ENCODE data around the gene NBEAL2. TPM values are rescaled to one million over a fixed set of nuclear protein-coding genes. Genes with fewer than 3 reads are reported as not detected.

The NBEAL2 gene
- total and polyA plus RNA-seq, 8 donors = 59.3 to 148 (median 84.3) TPM

- intact Hi-C loops (cut with DNase I) = no loop called here
- TF ChIP-seq CTCF (IDR thresholded peaks at IDR 0.05) = no peak
- Histone ChIP-seq H3K9me3 (no peaks in the 10 kb centered on the region), H3K27me3 (no peaks in the 10 kb centered on the region), H3K4me3 (no peak overlapping the region), H3K36me3 (peaks cover 0 to 67% of the 10 kb centered on the region in 2 donors), H3K4me1 (peaks cover 16 to 34% of the 10 kb centered on the region in 2 donors), H3K27ac (peak overlapping the region in 1 of 2 donors; percentile 42)
- ATAC-seq (no peak), DNase-seq (no peak)
Measured at GRCh38 chr3:47016086-47016933, 36.8 kb downstream of the NBEAL2 start.

- Histone ChIP-seq H3K36me3 (peaks cover 0 to 67% of the 10 kb centered on the region in 2 donors), H3K27ac (peak overlapping the region; percentile 42 to 48), H3K9me3 (no peaks in the 10 kb centered on the region), H3K4me1 (peaks cover 16 to 34% of the 10 kb centered on the region in 2 donors), H3K27me3 (no peaks in the 10 kb centered on the region), H3K4me3 (no peak overlapping the region)
- intact Hi-C loops (cut with DNase I) = no loop called here
- DNase-seq = peak in 1 of 4 donors; percentile 35
- TF ChIP-seq CTCF (IDR thresholded peaks at IDR 0.05) = no peak
- peak; percentile 77 for ATAC-seq
Measured at GRCh38 chr3:47016934-47017435, 37.5 kb downstream of the NBEAL2 start.

GRCh38 chr3:47017504-47018268, 38.2 kb downstream of the NBEAL2 start:
- Histone ChIP-seq H3K4me1 (peaks cover 16 to 38% of the 10 kb centered on the region in 2 donors), H3K9me3 (no peaks in the 10 kb centered on the region), H3K4me3 (no peak overlapping the region), H3K27me3 (no peaks in the 10 kb centered on the region), H3K27ac (peak overlapping the region; percentile 42 to 48), H3K36me3 (peaks cover 0 to 61% of the 10 kb centered on the region in 2 donors)
- ATAC-seq = peak; percentile 60
- TF ChIP-seq CTCF (IDR thresholded peaks at IDR 0.05) = no peak
- peak in 1 of 4 donors; percentile 34 for DNase-seq
- intact Hi-C loops (cut with DNase I) = no loop called here

- H3K27me3 ChIP-seq = no peaks in the 10 kb centered on the region
- H3K27ac ChIP-seq = peak overlapping the region; percentile 42 to 48
- no peaks in the 10 kb centered on the region for H3K9me3 ChIP-seq
- DNase-seq (no peak), ATAC-seq (no peak)
- H3K4me1 ChIP-seq = peaks cover 16 to 38% of the 10 kb centered on the region in 2 donors
- H3K4me3 ChIP-seq = no peak overlapping the region
- intact Hi-C loops (cut with DNase I) = no loop called here
- peaks cover 0 to 56% of the 10 kb centered on the region in 2 donors for H3K36me3 ChIP-seq
- TF ChIP-seq CTCF (IDR thresholded peaks at IDR 0.05) = no peak
Measured at GRCh38 chr3:47018269-47018611, 38.8 kb downstream of the NBEAL2 start.

- no peak overlapping the region for H3K4me3 ChIP-seq
- DNase-seq (no peak), ATAC-seq (peak; percentile 68)
- H3K27ac ChIP-seq = peak overlapping the region; percentile 18 to 42
- intact Hi-C loops (cut with DNase I) = no loop called here
- no peaks in the 10 kb centered on the region for H3K27me3 ChIP-seq
- H3K4me1 ChIP-seq = peaks cover 16 to 38% of the 10 kb centered on the region in 2 donors
- H3K36me3 ChIP-seq = peaks cover 0 to 46% of the 10 kb centered on the region in 2 donors
- no peak for TF ChIP-seq CTCF (IDR thresholded peaks at IDR 0.05)
- H3K9me3 ChIP-seq = no peaks in the 10 kb centered on the region
Measured at GRCh38 chr3:47019201-47019600, 39.7 kb downstream of the NBEAL2 start.
